Activated CD4-positive, CD25-positive, alpha-beta regulatory T cell treated with anti-CD3 and anti-CD28 coated beads, Interleukin-2, amount 50 U/mL, for 24 hours (primary cell): ENCODE data around the gene CAMK2A.

Source experiments
- ATAC-seq, 2 donors: fragments of 150-1000 bp; cut with Tn5 transposase; one replicate each; pipeline ENCODE4 v1.10.0; 2021; ENCODE audit warnings: mild to moderate bottlenecking in 1 of 2, moderate library complexity in 1 of 2

CAMK2A gene

DNA sequence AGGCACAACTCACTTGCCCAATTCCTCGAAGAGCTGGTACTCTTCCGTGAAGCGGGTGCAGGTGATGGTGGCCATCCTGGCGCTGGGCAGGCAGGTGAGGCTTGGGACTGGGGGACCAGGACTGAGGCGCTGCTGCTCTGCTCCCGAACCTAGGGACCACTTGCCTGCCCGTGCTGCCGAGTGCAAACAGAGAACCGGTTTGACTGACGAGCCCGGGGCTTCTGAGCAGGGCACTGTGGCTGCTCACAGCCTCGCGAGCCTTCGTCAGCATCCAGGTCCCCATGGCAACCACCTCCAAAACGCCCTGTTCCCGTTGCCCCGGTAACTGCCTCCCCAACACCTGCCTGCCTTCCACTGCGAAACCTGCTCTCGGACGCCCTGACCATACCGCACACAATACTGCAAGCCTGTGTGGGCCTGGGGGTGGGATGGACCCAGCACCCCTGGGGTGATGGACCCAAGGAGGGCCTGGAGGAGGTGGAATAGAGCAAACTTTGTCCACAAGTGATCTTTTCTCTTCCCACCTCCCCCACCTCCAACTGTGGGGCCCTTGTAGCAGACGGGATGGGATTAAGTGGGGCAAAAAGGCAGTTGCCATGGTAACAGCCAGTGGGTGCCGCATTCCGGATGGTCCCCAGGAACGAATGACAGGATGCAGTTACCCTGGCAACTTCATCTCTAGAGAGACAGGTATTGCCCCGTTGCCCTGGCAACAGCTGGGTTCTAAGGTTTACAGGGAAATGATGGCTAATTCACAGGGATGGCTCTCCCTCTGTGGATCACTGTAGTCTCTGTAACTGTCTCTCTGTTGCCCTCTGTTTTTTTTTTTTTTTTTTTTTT lies at the start of gene CAMK2A:
TSS of gene CAMK2A (minus strand) at position 223 of the 840 bp plus-strand sequence. CDS start at position 75, 148 bp downstream.
- no peak for ATAC-seq

GRCh38 chr5:150339165-150339564 lies 49.6 kb upstream of the CAMK2A start:
- no peak for ATAC-seq

GRCh38 chr5:150338546-150338945 lies 49.0 kb upstream of the CAMK2A start:
- no peak for ATAC-seq

- ATAC-seq = no peak
These were observed 46.2 kb upstream of the CAMK2A start for GRCh38 chr5:150335778-150336177.

DNA sequence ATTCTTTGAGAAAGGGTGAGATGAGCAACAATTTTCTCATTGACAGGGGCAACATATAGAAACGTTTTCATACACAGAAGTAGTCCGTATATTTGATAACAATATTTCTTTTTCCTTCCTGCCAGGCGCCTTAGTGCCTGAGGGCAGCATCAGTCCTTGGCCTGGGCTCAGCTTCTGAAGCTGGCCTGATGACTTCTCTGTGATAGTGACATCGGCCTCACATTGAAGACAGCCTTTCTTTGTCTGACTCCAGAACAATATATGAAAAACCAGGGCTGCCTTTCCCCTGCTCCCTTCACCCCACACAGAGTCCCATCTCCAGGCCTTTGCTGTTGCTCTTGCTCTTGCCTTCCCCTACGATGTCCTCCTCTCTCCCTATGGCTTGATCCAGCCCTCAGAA lies 43.8 kb upstream of the CAMK2A start:
- ATAC-seq = no peak

- ATAC-seq = no peak
These were observed 40.6 kb upstream of the CAMK2A start for GRCh38 chr5:150329881-150330876.

- ATAC-seq = no peak
These were observed 39.5 kb upstream of the CAMK2A start for GRCh38 chr5:150329038-150329437.

- ATAC-seq = no peak
These were observed 38.9 kb upstream of the CAMK2A start for GRCh38 chr5:150328515-150328914.

GRCh38 chr5:150327139-150327538 lies 37.6 kb upstream of the CAMK2A start:
- ATAC-seq = no peak

- no peak for ATAC-seq
These were observed 37.1 kb upstream of the CAMK2A start for GRCh38 chr5:150326707-150327106.

GRCh38 chr5:150325426-150325825 lies 35.9 kb upstream of the CAMK2A start:
- ATAC-seq = no peak

- no peak for ATAC-seq
These were observed 34.2 kb upstream of the CAMK2A start for GRCh38 chr5:150323819-150324218.

- ATAC-seq = no peak
These were observed 33.5 kb upstream of the CAMK2A start for GRCh38 chr5:150323092-150323491.

GRCh38 chr5:150322202-150322601 lies 32.6 kb upstream of the CAMK2A start:
- ATAC-seq = no peak

GRCh38 chr5:150321784-150322183 lies 32.2 kb upstream of the CAMK2A start:
- ATAC-seq = no peak

GRCh38 chr5:150321211-150321610 lies 31.6 kb upstream of the CAMK2A start:
- ATAC-seq = no peak

DNA sequence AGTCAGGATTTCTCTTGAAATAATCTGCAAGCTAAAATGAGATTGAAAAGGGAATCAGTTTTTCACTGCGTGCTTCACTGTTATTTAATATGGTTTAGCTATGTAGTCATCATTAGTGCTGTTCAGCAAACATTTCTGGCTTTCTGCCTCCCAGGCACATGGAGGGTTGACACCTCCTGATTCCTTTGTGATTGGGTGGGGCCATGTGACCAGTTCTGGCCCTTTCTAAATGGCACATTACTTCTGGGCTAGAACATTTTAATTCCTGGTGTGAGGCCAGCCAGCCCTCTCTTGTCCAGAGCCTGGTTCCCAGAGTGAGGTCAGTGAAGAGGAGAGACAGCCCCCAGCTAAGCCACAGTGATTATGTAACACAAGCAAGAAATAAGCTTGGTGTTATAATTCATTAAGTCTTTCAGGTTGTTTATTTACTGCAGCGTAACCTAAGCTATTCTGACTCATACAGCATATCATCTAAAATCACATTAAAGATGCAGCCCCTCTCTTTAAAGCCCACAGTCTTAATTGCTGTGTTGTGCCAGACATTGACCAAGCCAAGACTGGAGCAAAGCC lies 30.6 kb upstream of the CAMK2A start:
- ATAC-seq = no peak

DNA sequence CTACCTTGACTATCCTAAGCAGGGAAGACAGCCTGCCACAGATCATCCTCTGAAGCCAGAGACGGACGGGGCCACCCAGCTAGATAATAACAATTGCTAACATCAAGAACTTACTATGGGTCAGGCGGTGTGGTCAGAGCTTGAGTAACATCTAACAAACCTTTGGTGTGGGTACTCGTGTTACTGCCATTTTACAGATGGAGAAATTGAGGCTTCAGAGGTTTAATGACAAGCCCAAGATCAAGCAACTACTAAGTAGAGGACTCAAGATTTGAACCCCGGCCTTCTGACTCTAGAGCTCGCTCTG lies 29.9 kb upstream of the CAMK2A start:
- ATAC-seq = no peak

GRCh38 chr5:150318613-150319483 lies 29.3 kb upstream of the CAMK2A start:
- ATAC-seq = no peak

DNA sequence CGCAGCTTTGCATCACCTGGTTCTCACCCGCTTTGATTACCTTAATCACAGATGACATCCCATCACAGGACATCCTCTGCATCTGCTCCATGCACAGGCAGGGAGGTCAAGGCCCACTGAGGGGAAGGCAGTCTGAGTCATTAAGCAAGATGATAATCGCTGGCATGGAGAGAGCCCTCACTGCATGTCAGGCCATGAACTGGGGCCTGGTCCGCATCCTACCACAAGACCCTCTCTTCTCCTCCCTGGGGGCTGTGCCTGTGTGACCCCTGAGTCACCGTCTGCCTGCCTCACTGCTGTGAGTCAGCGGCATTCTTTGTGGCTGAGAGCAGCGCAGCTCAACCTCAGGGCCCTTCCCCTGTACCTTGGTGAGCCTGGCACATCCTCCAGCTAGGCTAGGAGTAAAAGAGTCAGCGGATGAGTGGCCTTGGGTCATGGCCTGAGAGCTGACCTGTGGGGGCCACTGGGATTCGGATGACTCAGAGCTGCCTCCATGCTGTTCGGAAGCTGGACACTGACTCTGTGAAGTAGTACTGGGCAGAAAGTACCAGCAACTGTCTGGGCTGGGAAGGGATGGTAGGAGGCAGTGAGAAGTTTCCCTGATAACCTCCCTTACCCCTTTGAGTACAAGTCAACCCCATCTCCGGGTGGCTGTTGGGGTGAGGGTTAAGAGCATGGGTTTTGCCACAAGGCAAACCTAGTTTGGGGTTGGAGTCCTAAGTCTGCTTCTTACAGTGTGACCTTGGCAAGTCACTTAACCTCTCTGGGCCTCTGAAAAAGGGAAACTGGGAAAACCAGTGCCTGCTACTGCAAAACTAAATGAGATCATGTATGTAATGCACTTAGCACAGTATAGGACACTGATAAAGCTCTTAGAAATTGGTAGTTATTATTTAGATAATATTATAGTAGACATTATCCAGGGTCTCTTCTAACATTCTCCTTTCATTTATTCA lies 27.8 kb upstream of the CAMK2A start:
- peak in 1 of 2 donors; percentile 46 for ATAC-seq

DNA sequence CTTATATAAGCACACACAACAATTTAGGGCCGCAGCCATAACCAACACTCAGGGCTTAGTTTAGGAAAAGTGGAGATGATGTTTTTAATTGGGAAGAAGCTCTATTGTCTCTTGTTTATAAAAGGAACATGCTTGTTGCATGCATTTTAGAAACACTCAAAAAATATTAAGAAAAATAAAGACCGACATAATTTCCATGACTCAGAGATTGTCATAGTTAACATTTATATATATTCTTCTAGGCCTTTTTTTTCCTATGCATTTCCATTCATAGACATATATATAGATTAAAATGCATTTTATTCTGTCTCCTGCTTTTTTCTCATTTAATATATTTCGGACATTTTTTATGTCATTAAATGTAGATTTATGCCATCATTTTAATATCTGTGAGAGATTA lies 26.7 kb upstream of the CAMK2A start:
- no peak for ATAC-seq
